ENCODE data around the gene TBC1D22A. TPM values are rescaled to one million over a fixed set of nuclear protein-coding genes. Genes with fewer than 3 reads are reported as not detected.

Gene TBC1D22A
- total RNA-seq, 1 experiment from 2014 or later = 32.6 TPM

DNA sequence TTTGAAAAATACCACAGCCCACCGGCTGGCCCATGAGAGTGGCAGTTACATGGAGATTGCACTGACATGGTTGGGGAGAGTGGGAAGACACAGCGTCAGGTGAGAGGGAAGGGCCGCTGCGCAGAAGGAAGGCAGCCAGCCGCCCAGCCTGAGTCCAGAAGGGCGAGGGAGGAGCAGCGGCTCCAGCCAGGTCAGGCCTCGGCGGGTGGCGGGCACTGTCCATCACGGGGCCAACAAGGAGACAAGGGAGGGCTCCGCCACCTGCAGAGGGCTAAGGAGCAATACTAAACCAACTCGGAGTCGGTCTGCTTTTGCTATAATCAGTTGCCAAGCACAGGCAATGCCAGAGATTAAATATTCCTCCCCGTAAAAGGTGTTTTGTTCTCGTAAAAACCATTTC, 384.5 kb downstream of the TBC1D22A start:
- TF ChIP-seq, protein P1, sequence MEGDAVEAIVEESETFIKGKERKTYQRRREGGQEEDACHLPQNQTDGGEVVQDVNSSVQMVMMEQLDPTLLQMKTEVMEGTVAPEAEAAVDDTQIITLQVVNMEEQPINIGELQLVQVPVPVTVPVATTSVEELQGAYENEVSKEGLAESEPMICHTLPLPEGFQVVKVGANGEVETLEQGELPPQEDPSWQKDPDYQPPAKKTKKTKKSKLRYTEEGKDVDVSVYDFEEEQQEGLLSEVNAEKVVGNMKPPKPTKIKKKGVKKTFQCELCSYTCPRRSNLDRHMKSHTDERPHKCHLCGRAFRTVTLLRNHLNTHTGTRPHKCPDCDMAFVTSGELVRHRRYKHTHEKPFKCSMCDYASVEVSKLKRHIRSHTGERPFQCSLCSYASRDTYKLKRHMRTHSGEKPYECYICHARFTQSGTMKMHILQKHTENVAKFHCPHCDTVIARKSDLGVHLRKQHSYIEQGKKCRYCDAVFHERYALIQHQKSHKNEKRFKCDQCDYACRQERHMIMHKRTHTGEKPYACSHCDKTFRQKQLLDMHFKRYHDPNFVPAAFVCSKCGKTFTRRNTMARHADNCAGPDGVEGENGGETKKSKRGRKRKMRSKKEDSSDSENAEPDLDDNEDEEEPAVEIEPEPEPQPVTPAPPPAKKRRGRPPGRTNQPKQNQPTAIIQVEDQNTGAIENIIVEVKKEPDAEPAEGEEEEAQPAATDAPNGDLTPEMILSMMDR (IDR thresholded peaks at IDR 0.05; ENCODE audit: insufficient read depth in 1 of 2, low read depth in 1 of 2, low read length in 1 of 2, severe bottlenecking in 1 of 2, unreplicated experiment in 1 of 2) = no peak
- Histone ChIP-seq H3K4me1 (no peaks in the 10 kb centered on the region), H3K27me3 (replicated peaks; ENCODE audit: control insufficient read depth, insufficient read depth, low read length) (no peaks in the 10 kb centered on the region), H3K36me3 (ENCODE audit: control insufficient read depth, insufficient read depth, low read length) (no peaks in the 10 kb centered on the region), H3K4me3 (ENCODE audit: low read depth, low read length) (no peak overlapping the region), H3K9me3 (no peaks in the 10 kb centered on the region)
- no peak for DNase-seq
- Mint-ChIP-seq H3K27me3 (ENCODE audit: insufficient read depth, unreplicated experiment) (no peaks in the 10 kb centered on the region), H3K9me3 (ENCODE audit: unreplicated experiment) (no peaks in the 10 kb centered on the region), H3K36me3 (ENCODE audit: insufficient read depth, unreplicated experiment) (no peaks in the 10 kb centered on the region), H3K4me3 (ENCODE audit: unreplicated experiment) (no peak overlapping the region), H3K27ac (ENCODE audit: unreplicated experiment) (no peak overlapping the region), H3K4me1 (ENCODE audit: low read depth, unreplicated experiment) (no peaks in the 10 kb centered on the region)
- intact Hi-C loops (cut with micrococcal nuclease; ENCODE audit: unreplicated experiment) = loop anchor here (1.0 kb wide), 1 partner anchor 48 kb away; no protein-coding TSS in a partner anchor
- POLR2A ChIA-PET = no interaction called here
- no TSS peak for BruUV-seq (replicated peaks)
- CTCF ChIA-PET = no interaction called here

DNA sequence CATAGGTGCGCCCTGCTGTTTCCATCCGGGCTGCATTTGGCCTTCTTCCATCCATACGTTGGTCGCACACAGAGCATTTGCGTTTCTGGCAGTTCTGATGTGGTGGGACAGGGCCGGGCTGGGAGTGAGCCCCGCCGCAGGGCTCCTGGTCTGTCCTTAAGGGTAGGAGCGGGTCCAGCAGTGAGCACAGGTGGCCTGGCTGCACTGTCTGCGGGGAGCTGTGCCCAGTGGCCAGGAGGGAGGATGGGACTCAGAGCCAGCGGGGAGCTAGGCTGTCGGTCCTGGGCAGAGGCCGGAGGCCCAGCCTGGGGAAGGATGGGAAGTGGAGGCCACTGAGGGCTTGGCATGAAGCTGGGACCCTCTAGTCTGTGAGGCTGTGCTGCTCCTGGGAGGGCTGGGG, 385.1 kb downstream of the TBC1D22A start:
- no peaks in the 10 kb centered on the region for H3K27me3 Mint-ChIP-seq (ENCODE audit: insufficient read depth, unreplicated experiment)
- intact Hi-C loops (cut with micrococcal nuclease; ENCODE audit: unreplicated experiment) = loop anchor here (1.0 kb wide), 1 partner anchor 48 kb away; no protein-coding TSS in a partner anchor
- Histone ChIP-seq H3K9me3 (no peaks in the 10 kb centered on the region), H3K27me3 (replicated peaks; ENCODE audit: control insufficient read depth, insufficient read depth, low read length) (no peaks in the 10 kb centered on the region), H3K4me1 (no peaks in the 10 kb centered on the region), H3K36me3 (ENCODE audit: control insufficient read depth, insufficient read depth, low read length) (no peaks in the 10 kb centered on the region), H3K4me3 (ENCODE audit: low read depth, low read length) (no peak overlapping the region)
- H3K4me1 Mint-ChIP-seq (ENCODE audit: low read depth, unreplicated experiment) = no peaks in the 10 kb centered on the region
- ChIA-PET CTCF (no interaction called here), POLR2A (interaction anchor here (0.5 kb wide), 1 partner anchor 173 kb away, joined by 3 read pairs; no protein-coding TSS in a partner anchor)
- BruUV-seq (replicated peaks) = no TSS peak
- TF ChIP-seq, protein P1 (IDR thresholded peaks at IDR 0.05; ENCODE audit: insufficient read depth in 1 of 2, low read depth in 1 of 2, low read length in 1 of 2, severe bottlenecking in 1 of 2, unreplicated experiment in 1 of 2) = no peak
- H3K9me3 Mint-ChIP-seq (ENCODE audit: unreplicated experiment) = no peaks in the 10 kb centered on the region
- H3K27ac Mint-ChIP-seq (ENCODE audit: unreplicated experiment) = no peak overlapping the region
- DNase-seq = no peak
- peaks cover 3% of the 10 kb centered on the region for H3K36me3 Mint-ChIP-seq (ENCODE audit: insufficient read depth, unreplicated experiment)
- H3K4me3 Mint-ChIP-seq (ENCODE audit: unreplicated experiment) = no peak overlapping the region

DNA sequence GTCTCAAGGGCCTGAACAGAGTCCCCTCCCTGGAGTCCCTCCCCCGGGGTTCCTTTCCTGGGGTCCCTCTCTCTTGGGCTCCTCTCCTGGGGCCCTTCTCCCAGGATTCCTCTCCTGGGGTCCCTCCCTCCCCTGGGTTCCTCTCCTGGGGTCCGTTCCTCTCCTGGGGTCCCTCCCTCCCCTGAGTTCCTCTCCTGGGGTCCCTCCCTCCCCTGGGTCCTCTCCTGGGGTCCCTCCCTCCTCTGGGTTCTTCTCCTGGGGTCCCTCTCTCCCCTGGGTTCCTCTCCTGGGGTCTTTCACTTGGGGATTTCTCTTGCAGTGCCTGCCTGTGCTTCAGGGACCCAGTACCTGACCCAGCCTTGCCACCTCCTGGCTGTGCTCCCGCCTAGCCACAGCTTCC, 386.1 kb downstream of the TBC1D22A start:
- Histone ChIP-seq H3K27me3 (replicated peaks; ENCODE audit: control insufficient read depth, insufficient read depth, low read length) (no peaks in the 10 kb centered on the region), H3K9me3 (no peaks in the 10 kb centered on the region), H3K36me3 (ENCODE audit: control insufficient read depth, insufficient read depth, low read length) (no peaks in the 10 kb centered on the region), H3K4me3 (ENCODE audit: low read depth, low read length) (no peak overlapping the region), H3K4me1 (no peaks in the 10 kb centered on the region)
- DNase-seq = no peak
- ChIA-PET CTCF (no interaction called here), POLR2A (no interaction called here)
- intact Hi-C loops (cut with micrococcal nuclease; ENCODE audit: unreplicated experiment) = no loop called here
- Mint-ChIP-seq H3K27me3 (ENCODE audit: insufficient read depth, unreplicated experiment) (no peaks in the 10 kb centered on the region), H3K4me1 (ENCODE audit: low read depth, unreplicated experiment) (no peaks in the 10 kb centered on the region), H3K27ac (ENCODE audit: unreplicated experiment) (no peak overlapping the region), H3K9me3 (ENCODE audit: unreplicated experiment) (no peaks in the 10 kb centered on the region), H3K4me3 (ENCODE audit: unreplicated experiment) (no peak overlapping the region), H3K36me3 (ENCODE audit: insufficient read depth, unreplicated experiment) (peaks cover 5% of the 10 kb centered on the region)
- TF ChIP-seq, protein P1 (IDR thresholded peaks at IDR 0.05; ENCODE audit: insufficient read depth in 1 of 2, low read depth in 1 of 2, low read length in 1 of 2, severe bottlenecking in 1 of 2, unreplicated experiment in 1 of 2) = no peak
- BruUV-seq (replicated peaks) = no TSS peak
